Measurements from ENCODE around the gene TMEM82. TPM values are rescaled to one million over a fixed set of nuclear protein-coding genes. Genes with fewer than 3 reads are reported as not detected.

The TMEM82 gene
- polyA plus RNA-seq, 1 donor (not counting 4 experiments of a cell fraction or from before 2014, with no cell fraction given), result not detected

DNA sequence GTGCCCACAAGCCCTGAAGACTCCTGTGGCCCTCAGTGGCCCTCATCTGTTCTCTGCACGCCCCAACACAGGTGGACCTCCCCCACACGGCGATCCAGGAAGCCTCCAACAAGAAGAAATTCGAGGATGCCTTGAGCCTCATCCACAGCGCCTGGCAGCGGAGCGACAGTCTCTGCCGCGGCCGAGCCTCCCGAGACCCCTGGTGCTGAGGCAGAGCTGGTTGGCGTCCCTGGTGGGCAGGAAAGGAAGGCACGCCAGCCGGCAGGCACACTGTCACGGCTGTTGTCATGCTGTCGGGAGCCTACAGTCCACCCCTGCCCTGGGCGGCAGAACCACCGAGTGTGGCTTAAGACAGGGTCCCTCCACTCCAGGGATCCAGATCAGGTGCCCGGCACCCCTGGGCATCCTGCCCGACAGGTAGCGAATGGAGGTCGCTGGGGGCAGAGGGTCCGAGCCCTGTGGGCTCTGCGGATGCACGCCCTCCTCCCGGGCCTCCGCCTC, 8.5 kb upstream of the TMEM82 start:
- H3K27me3 ChIP-seq (ENCODE audit: control insufficient read depth, extremely low read depth, insufficient read depth, low read length), result no peaks in the 10 kb centered on the region
- TF ChIP-seq, protein P1, sequence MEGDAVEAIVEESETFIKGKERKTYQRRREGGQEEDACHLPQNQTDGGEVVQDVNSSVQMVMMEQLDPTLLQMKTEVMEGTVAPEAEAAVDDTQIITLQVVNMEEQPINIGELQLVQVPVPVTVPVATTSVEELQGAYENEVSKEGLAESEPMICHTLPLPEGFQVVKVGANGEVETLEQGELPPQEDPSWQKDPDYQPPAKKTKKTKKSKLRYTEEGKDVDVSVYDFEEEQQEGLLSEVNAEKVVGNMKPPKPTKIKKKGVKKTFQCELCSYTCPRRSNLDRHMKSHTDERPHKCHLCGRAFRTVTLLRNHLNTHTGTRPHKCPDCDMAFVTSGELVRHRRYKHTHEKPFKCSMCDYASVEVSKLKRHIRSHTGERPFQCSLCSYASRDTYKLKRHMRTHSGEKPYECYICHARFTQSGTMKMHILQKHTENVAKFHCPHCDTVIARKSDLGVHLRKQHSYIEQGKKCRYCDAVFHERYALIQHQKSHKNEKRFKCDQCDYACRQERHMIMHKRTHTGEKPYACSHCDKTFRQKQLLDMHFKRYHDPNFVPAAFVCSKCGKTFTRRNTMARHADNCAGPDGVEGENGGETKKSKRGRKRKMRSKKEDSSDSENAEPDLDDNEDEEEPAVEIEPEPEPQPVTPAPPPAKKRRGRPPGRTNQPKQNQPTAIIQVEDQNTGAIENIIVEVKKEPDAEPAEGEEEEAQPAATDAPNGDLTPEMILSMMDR (optimal IDR thresholded peaks at IDR 0.05 in 1 of 3, IDR thresholded peaks at IDR 0.05 in 1 of 3, conservative IDR thresholded peaks at IDR 0.05 in 1 of 3; ENCODE audit: extremely low read depth in 1 of 3, insufficient read depth in 2 of 3, low read length in 3 of 3), result no peak
- no peak for TF ChIP-seq EZH2 (IDR thresholded peaks at IDR 0.05; ENCODE audit: low read length)
- no peaks in the 10 kb centered on the region for H3K9me3 ChIP-seq (ENCODE audit: control insufficient read depth, low read depth, low read length)
- no peak for DNase-seq (ENCODE audit: low read depth, low spot score)
- no peak overlapping the region for H3K4me2 ChIP-seq (ENCODE audit: control insufficient read depth, extremely low read depth, insufficient read depth, low read depth, low read length)
- H4K20me1 ChIP-seq (ENCODE audit: control insufficient read depth, extremely low read depth, insufficient read depth, low read length), result no peaks in the 10 kb centered on the region
- H2AFZ ChIP-seq (ENCODE audit: control insufficient read depth, low read length), result no peak overlapping the region
- no peak overlapping the region for H3K4me3 ChIP-seq (ENCODE audit: control insufficient read depth in 2 of 3, extremely low read depth in 1 of 3, insufficient read depth in 2 of 3, low read depth in 1 of 3, low read length in 3 of 3)
- H3K9ac ChIP-seq (ENCODE audit: control insufficient read depth, extremely low read depth, insufficient read depth, low read length), result no peak overlapping the region
- dilution Hi-C loops (cut with MboI; ENCODE audit: extremely low pct_ligation_motif_present, low sequenced_read_pairs), result no loop called here
- peaks cover 28 to 33% of the 10 kb centered on the region in 2 experiments for H3K36me3 ChIP-seq (ENCODE audit: control insufficient read depth in 2 of 2, extremely low read depth in 1 of 2, insufficient read depth in 2 of 2, low read length in 2 of 2)
- H3K9me1 ChIP-seq (ENCODE audit: control insufficient read depth, extremely low read depth, insufficient read depth, low read length), result no peaks in the 10 kb centered on the region
- H3K4me1 ChIP-seq (ENCODE audit: control insufficient read depth, extremely low read depth, insufficient read depth, low read length), result peaks cover 10% of the 10 kb centered on the region
- FAIRE-seq, result no peak
- H3K79me2 ChIP-seq (ENCODE audit: control insufficient read depth, insufficient read depth, low read length), result no peaks in the 10 kb centered on the region
- H3K27ac ChIP-seq (ENCODE audit: control insufficient read depth, insufficient read depth, low read length), result no peak overlapping the region

DNA sequence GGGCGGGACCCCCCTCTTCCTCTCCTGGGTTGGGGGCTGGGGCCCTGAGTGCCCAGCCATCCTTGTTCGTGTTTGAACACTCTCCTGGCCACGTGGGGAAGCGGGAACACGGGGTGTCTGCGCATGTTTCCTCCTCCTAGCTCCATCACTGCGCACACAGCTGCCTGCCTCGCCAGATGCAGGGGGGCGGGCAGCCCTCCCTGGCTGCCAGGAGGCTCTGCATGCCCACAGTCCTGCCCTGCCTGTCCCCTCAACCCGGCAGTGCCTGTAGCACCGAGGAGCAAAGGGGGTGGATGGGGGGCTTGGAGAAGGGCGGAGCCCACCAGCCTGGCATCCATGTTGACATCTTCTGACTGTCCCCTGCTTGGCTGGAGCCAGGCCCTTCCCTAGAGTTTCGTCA, 8.0 kb upstream of the TMEM82 start:
- Histone ChIP-seq H2AFZ (ENCODE audit: control insufficient read depth, low read length) (no peak overlapping the region), H3K27ac (ENCODE audit: control insufficient read depth, insufficient read depth, low read length) (no peak overlapping the region), H3K36me3 (ENCODE audit: control insufficient read depth in 2 of 2, extremely low read depth in 1 of 2, insufficient read depth in 2 of 2, low read length in 2 of 2) (peaks cover 28 to 31% of the 10 kb centered on the region in 2 experiments), H3K4me3 (ENCODE audit: control insufficient read depth in 2 of 3, extremely low read depth in 1 of 3, insufficient read depth in 2 of 3, low read depth in 1 of 3, low read length in 3 of 3) (no peak overlapping the region), H4K20me1 (ENCODE audit: control insufficient read depth, extremely low read depth, insufficient read depth, low read length) (no peaks in the 10 kb centered on the region), H3K27me3 (ENCODE audit: control insufficient read depth, extremely low read depth, insufficient read depth, low read length) (no peaks in the 10 kb centered on the region), H3K9me1 (ENCODE audit: control insufficient read depth, extremely low read depth, insufficient read depth, low read length) (no peaks in the 10 kb centered on the region), H3K4me2 (ENCODE audit: control insufficient read depth, extremely low read depth, insufficient read depth, low read depth, low read length) (no peak overlapping the region), H3K9me3 (ENCODE audit: control insufficient read depth, low read depth, low read length) (no peaks in the 10 kb centered on the region), H3K4me1 (ENCODE audit: control insufficient read depth, extremely low read depth, insufficient read depth, low read length) (peaks cover 10% of the 10 kb centered on the region), H3K79me2 (ENCODE audit: control insufficient read depth, insufficient read depth, low read length) (no peaks in the 10 kb centered on the region), H3K9ac (ENCODE audit: control insufficient read depth, extremely low read depth, insufficient read depth, low read length) (no peak overlapping the region)
- no peak for TF ChIP-seq EZH2 (IDR thresholded peaks at IDR 0.05; ENCODE audit: low read length)
- TF ChIP-seq, protein P1 (optimal IDR thresholded peaks at IDR 0.05 in 1 of 3, IDR thresholded peaks at IDR 0.05 in 1 of 3, conservative IDR thresholded peaks at IDR 0.05 in 1 of 3; ENCODE audit: extremely low read depth in 1 of 3, insufficient read depth in 2 of 3, low read length in 3 of 3), result no peak
- DNase-seq (ENCODE audit: low read depth, low spot score), result no peak
- dilution Hi-C loops (cut with MboI; ENCODE audit: extremely low pct_ligation_motif_present, low sequenced_read_pairs), result no loop called here
- no peak for FAIRE-seq

Data from keratinocyte (primary cell).